HEK293 (cell line): ENCODE measurements around the gene HDAC7.

Experiments used
- CTCF ChIA-PET: fragments of 350-600 bp; formaldehyde crosslinking; extraction: SDS; loops from one replicate; lab custom pipeline; 2021; ENCODE audit warnings: antibody characterized with exemption; lab: Yijun Ruan, JAX
- POLR2A ChIA-PET: fragments of 300-600 bp; formaldehyde crosslinking; extraction: SDS; loops from one replicate; lab custom pipeline; 2020; ENCODE audit warnings: antibody characterized with exemption, inconsistent platforms; lab: Yijun Ruan, JAX
- H3K27ac ChIP-seq: fragments of 200-500 bp; sonication (Bioruptor generic); 2 replicates; pipeline ENCODE4 v1.5.1; 2014; ENCODE audit warnings: low read depth, low read length, control low read depth, inconsistent platforms; ENCODE audit errors: extremely low read depth
- H3K36me3 ChIP-seq, 2 experiments: fragments of 200-500 bp in 1 of 2; sonication (Bioruptor generic) in 1 of 2; 1 replicate in 1 of 2; 2 replicates in 1 of 2; pipeline ENCODE4 v1.5.1; 2014 to 2017; ENCODE audit warnings: inconsistent platforms in 2 of 2, low read length in 2 of 2; ENCODE audit not compliant: control insufficient read depth in 2 of 2, insufficient read depth in 1 of 2
- H3K4me1 ChIP-seq: fragments of 200-500 bp; sonication (Bioruptor generic); 2 replicates; pipeline ENCODE4 v1.5.1; 2014; ENCODE audit warnings: mild to moderate bottlenecking, low read length, inconsistent platforms; ENCODE audit not compliant: control insufficient read depth, insufficient read depth
- H3K4me3 ChIP-seq: 2 replicates; pipeline ENCODE4 v1.5.1; 2011; ENCODE audit warnings: low read depth, mild to moderate bottlenecking, control low read depth, low read length, moderate library complexity
- H3K9me3 ChIP-seq: fragments of 200-500 bp; sonication (Bioruptor generic); 2 replicates; pipeline ENCODE4 v1.5.1; 2014; ENCODE audit warnings: low read depth, low read length, inconsistent platforms; ENCODE audit not compliant: control insufficient read depth, insufficient read depth
- FEZF1 ChIP-seq: fragments of 450-650 bp; formaldehyde crosslinking; IDR thresholded peaks from 2 replicates; pipeline ENCODE4 v1.5.1; 2016; ENCODE audit warnings: missing biosample characterization, missing genetic modification characterization
- TCF7L2 ChIP-seq: IDR thresholded peaks from 2 replicates; pipeline ENCODE4 v1.6.1; 2011; ENCODE audit warnings: low read depth, mild to moderate bottlenecking, inconsistent platforms, low read length, moderate library complexity, borderline replicate concordance
- YY2 ChIP-seq: fragments of 450-650 bp; formaldehyde crosslinking; IDR thresholded peaks from 2 replicates; pipeline ENCODE4 v1.5.1; 2016; ENCODE audit warnings: missing biosample characterization, missing genetic modification characterization
- ZBTB20 ChIP-seq: fragments of 450-650 bp; formaldehyde crosslinking; IDR thresholded peaks from 2 replicates; pipeline ENCODE4 v1.5.1; 2016; ENCODE audit warnings: missing biosample characterization, missing genetic modification characterization
- ZBTB8A ChIP-seq: fragments of 450-650 bp; formaldehyde crosslinking; IDR thresholded peaks from 2 replicates; pipeline ENCODE4 v1.5.1; 2016; ENCODE audit warnings: missing biosample characterization, missing genetic modification characterization
- ZFP37 ChIP-seq: fragments of 450-650 bp; formaldehyde crosslinking; IDR thresholded peaks from 2 replicates; pipeline ENCODE4 v1.5.1; 2016; ENCODE audit warnings: missing biosample characterization, missing genetic modification characterization
- ZIC2 ChIP-seq: fragments of 450-650 bp; formaldehyde crosslinking; IDR thresholded peaks from 2 replicates; pipeline ENCODE4 v1.5.1; 2016; ENCODE audit warnings: missing biosample characterization, missing genetic modification characterization
- ZNF138 ChIP-seq: fragments of 450-650 bp; formaldehyde crosslinking; IDR thresholded peaks from 2 replicates; pipeline ENCODE4 v1.5.1; 2016; ENCODE audit warnings: missing biosample characterization, missing genetic modification characterization, borderline replicate concordance
- ZNF157 ChIP-seq: fragments of 450-650 bp; formaldehyde crosslinking; IDR thresholded peaks from 2 replicates; pipeline ENCODE4 v1.5.1; 2016; ENCODE audit warnings: missing biosample characterization, missing genetic modification characterization
- ZNF184 ChIP-seq: fragments of 450-650 bp; IDR thresholded peaks from 2 replicates; pipeline ENCODE4 v1.5.1; 2018; ENCODE audit warnings: missing biosample characterization, mild to moderate bottlenecking, missing genetic modification characterization
- ZNF335 ChIP-seq: fragments of 450-650 bp; formaldehyde crosslinking; conservative IDR thresholded peaks from 2 replicates; pipeline ENCODE4 v1.5.1; 2016; ENCODE audit warnings: missing biosample characterization, missing genetic modification characterization
- ZNF341 ChIP-seq: fragments of 450-650 bp; formaldehyde crosslinking; IDR thresholded peaks from 2 replicates; pipeline ENCODE4; 2016; ENCODE audit warnings: low read depth, missing biosample characterization, missing genetic modification characterization
- ZNF394 ChIP-seq: fragments of 450-650 bp; formaldehyde crosslinking; IDR thresholded peaks from 2 replicates; pipeline ENCODE4 v1.5.1; 2016; ENCODE audit warnings: missing biosample characterization, missing genetic modification characterization, mild to moderate bottlenecking, moderate library complexity, borderline replicate concordance
- ZNF529 ChIP-seq: fragments of 450-650 bp; formaldehyde crosslinking; IDR thresholded peaks from 2 replicates; pipeline ENCODE4 v1.5.1; 2017; ENCODE audit warnings: missing genetic modification characterization, missing biosample characterization; ENCODE audit not compliant: insufficient replicate concordance
- ZNF600 ChIP-seq: fragments of 450-650 bp; formaldehyde crosslinking; IDR thresholded peaks from 2 replicates; pipeline ENCODE4 v1.5.1; 2016; ENCODE audit warnings: missing biosample characterization, missing genetic modification characterization
- ZNF621 ChIP-seq: fragments of 450-650 bp; formaldehyde crosslinking; IDR thresholded peaks from 2 replicates; pipeline ENCODE4 v1.5.1; 2017; ENCODE audit warnings: missing biosample characterization, missing genetic modification characterization
- ZNF654 ChIP-seq: fragments of 450-650 bp; formaldehyde crosslinking; IDR thresholded peaks from 2 replicates; pipeline ENCODE4 v1.5.1; 2016; ENCODE audit warnings: low read depth, missing biosample characterization, missing genetic modification characterization
- ZNF664 ChIP-seq: fragments of 450-650 bp; formaldehyde crosslinking; IDR thresholded peaks from 2 replicates; pipeline ENCODE4 v1.5.1; 2016; ENCODE audit warnings: missing biosample characterization, missing genetic modification characterization
- ZNF792 ChIP-seq: fragments of 450-650 bp; formaldehyde crosslinking; IDR thresholded peaks from 2 replicates; pipeline ENCODE4 v1.5.1; 2016; ENCODE audit warnings: missing biosample characterization, missing genetic modification characterization
- ZSCAN16 ChIP-seq: fragments of 450-650 bp; formaldehyde crosslinking; IDR thresholded peaks from 2 replicates; pipeline ENCODE4 v1.5.1; 2016; ENCODE audit warnings: missing biosample characterization, missing genetic modification characterization
- TF ChIP-seq, protein P1 (sequence below): fragments of 450-650 bp; formaldehyde crosslinking; IDR thresholded peaks from 2 replicates; pipeline ENCODE4 v1.5.1; 2016; ENCODE audit warnings: missing biosample characterization, missing genetic modification characterization
- TF ChIP-seq, protein P2 (sequence below): fragments of 450-650 bp; formaldehyde crosslinking; IDR thresholded peaks from 2 replicates; pipeline ENCODE4; 2016; ENCODE audit warnings: missing biosample characterization, missing genetic modification characterization
- TF ChIP-seq, protein P3 (sequence below): fragments of 450-650 bp; formaldehyde crosslinking; IDR thresholded peaks from 2 replicates; pipeline ENCODE4 v1.5.1; 2016; ENCODE audit warnings: missing biosample characterization, missing genetic modification characterization

Gene HDAC7

DNA sequence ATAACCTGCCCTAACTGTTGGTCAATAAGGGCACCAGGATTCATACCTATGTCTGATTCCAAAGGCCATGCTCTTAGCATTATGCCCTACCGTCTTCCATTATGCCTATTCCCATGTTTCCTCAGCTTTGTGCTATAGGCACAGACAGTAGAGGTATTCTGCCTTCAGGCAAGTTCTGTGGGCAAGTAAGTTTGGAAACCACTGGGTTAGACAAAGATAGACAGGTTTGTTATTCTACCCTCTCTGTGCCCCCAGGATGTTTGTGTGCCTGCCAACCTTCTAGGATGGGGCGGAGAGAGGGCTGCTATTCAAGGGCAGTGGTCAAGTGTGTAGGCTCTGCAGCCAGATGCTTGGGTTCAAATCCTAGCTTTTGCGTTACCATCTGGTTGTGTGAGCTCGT, 65.6 kb downstream of the HDAC7 start (continued):
- no peak for TF ChIP-seq TCF7L2
- TF ChIP-seq ZIC2 (tag by site-specific recombination), result no peak
- TF ChIP-seq ZBTB8A, result no peak
- TF ChIP-seq ZNF335, result no peak
- TF ChIP-seq, all 188 proteins: peak for 0

DNA sequence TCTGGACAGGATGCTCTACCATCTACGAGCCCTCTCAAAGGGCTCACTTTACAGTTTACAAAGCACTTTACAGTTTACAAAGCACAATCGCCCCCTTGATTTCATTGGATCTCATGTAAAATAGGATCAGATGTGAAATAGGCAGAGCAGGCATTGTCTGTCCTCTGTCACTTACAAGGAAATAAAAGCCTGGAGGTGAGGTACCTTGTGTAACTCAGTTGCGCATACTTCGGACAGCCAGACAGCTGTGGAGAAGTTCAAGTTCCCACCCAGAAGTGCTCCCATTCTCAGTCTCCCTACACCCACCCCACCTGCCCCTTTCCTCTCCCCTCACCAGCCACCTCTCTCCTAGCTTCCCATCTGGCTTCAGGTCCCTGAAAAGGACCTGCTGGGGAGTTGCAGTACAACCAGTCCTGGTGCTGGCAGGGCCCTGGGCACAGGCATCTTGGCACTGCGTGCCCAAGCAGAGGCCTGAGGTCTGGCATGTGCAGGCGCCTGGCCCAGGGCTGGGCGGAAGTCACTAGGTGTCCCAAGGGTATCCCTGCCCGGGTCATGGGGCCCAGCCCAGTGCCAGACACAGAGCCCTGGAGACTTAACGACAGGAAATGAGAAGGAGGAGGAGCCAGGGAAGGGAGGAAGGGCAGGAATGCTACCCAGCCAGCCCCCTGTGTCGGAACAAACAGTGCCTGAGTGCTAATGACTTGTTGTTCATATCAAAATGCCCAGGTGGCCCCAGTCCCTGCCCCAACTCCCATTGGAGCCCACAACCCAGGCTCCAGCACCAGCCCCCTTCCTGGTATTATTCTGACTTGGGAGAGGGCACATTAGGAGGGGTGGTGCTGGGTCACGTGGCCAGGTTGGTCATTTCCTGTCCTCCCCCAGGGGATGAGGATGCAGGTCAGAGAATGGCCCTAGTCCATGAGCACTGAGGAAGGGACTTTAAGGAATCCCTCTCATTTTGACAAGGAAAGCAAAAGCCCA, 66.4 kb downstream of the HDAC7 start:
- Histone ChIP-seq H3K4me3 (no peak overlapping the region), H3K4me1 (peaks cover 4% of the 10 kb centered on the region; the same call in 1 of the 2 replicates), H3K36me3 (no peaks in the 10 kb centered on the region), H3K9me3 (no peaks in the 10 kb centered on the region), H3K27ac (no peak overlapping the region; the same call in 1 of the 2 replicates)
- ChIA-PET CTCF (interaction anchor here (1.0 to 14.1 kb wide), 6 partner anchors 11 to 84 kb away, joined by 3 to 241 read pairs (median 11); no protein-coding TSS in a partner anchor), POLR2A (interaction anchor here (0.6 to 0.9 kb wide), 2 partner anchors 85 to 1756 kb away, joined by 3 read pairs; no protein-coding TSS in a partner anchor)
- TF ChIP-seq, protein P1, sequence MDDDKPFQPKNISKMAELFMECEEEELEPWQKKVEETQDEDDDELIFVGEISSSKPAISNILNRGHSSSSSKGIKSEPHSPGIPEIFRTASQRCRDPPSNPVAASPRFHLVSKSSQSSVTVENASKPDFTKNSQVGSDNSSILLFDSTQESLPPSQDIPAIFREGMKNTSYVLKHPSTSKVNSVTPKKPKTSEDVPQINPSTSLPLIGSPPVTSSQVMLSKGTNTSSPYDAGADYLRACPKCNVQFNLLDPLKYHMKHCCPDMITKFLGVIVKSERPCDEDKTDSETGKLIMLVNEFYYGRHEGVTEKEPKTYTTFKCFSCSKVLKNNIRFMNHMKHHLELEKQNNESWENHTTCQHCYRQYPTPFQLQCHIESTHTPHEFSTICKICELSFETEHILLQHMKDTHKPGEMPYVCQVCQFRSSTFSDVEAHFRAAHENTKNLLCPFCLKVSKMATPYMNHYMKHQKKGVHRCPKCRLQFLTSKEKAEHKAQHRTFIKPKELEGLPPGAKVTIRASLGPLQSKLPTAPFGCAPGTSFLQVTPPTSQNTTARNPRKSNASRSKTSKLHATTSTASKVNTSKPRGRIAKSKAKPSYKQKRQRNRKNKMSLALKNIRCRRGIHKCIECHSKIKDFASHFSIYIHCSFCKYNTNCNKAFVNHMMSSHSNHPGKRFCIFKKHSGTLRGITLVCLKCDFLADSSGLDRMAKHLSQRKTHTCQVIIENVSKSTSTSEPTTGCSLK (tag by site-specific recombination), result no peak
- TF ChIP-seq ZNF600 (tag by site-specific recombination), result peak; percentile 70
- TF ChIP-seq ZBTB20 (tag by site-specific recombination), result peak; percentile 66
- no peak for TF ChIP-seq YY2 (tag by site-specific recombination)
- TF ChIP-seq ZNF157, result no peak
- TF ChIP-seq ZNF792 (tag by site-specific recombination), result no peak
- 0 out of 2 replicates have a peak, but pooled peaks have one; percentile 13 for TF ChIP-seq FEZF1 (tag by site-specific recombination)
- 0 out of 2 replicates have a peak, but pooled peaks have one; percentile 30 for TF ChIP-seq ZNF341 (tag by site-specific recombination)
- peak; percentile 80; the same call in 1 of the 2 replicates for TF ChIP-seq ZSCAN16 (tag by site-specific recombination)

DNA sequence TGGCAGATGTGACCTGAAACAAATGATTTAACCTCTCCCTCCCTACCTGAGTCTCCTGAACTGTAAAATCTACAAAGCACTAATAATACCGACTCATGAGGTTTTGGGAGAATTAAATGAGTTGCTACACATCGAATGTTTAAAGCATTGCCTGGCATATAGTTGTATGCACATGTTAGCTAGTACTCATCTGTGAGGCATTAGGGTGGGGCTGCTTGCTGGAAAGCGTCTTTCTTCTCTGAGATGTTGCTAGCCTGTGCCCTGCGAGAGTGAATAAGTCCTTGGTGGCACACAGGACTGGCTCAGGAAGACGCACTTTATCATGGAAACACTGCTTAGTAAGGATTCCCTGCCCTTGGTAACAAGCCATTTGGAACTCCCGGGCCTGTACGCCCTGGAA, 67.2 kb downstream of the HDAC7 start:
- TF ChIP-seq ZNF664 (tag by site-specific recombination), result 0 out of 2 replicates have a peak, but pooled peaks have one; percentile 25
- no peak for TF ChIP-seq ZNF394 (tag by site-specific recombination)
- no peak for TF ChIP-seq ZNF654 (tag by site-specific recombination)
- Histone ChIP-seq H3K9me3 (no peaks in the 10 kb centered on the region), H3K27ac (no peak overlapping the region), H3K4me3 (no peak overlapping the region), H3K36me3 (no peaks in the 10 kb centered on the region), H3K4me1 (peaks cover 4% of the 10 kb centered on the region; the same call in 1 of the 2 replicates)
- ChIA-PET POLR2A (no interaction called here), CTCF (interaction anchor here (0.7 to 14.1 kb wide), 4 partner anchors 11 to 39 kb away, joined by 3 to 241 read pairs (median 56); no protein-coding TSS in a partner anchor)

DNA sequence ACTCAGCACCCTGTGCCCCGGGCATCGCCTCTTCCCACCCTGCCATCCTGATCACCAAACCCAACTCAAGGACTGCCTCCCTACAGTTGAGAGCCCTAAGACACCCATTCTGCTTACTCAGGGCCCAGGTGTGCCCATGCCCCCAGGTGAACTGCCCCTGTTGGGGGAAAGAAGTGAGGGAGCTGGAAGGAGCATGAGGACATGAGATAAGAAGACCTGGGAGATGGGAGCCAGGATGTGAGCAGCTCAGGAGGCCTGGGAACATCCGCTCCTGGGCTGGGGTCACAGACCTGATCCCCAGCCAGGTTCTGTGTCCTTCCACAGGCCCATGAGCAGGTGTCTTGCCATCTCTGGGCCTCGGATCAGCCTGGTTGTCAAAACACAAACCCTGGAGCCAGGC, 67.6 kb downstream of the HDAC7 start:
- ChIA-PET POLR2A (no interaction called here), CTCF (interaction anchor here (0.7 to 14.1 kb wide), 4 partner anchors 10 to 38 kb away, joined by 3 to 241 read pairs (median 56); no protein-coding TSS in a partner anchor)
- no peaks in the 10 kb centered on the region for H3K9me3 ChIP-seq
- no peaks in the 10 kb centered on the region for H3K36me3 ChIP-seq
- no peak overlapping the region for H3K27ac ChIP-seq
- H3K4me3 ChIP-seq, result no peak overlapping the region
- peaks cover 4% of the 10 kb centered on the region; the same call in 1 of the 2 replicates for H3K4me1 ChIP-seq
- TF ChIP-seq, protein P2, sequence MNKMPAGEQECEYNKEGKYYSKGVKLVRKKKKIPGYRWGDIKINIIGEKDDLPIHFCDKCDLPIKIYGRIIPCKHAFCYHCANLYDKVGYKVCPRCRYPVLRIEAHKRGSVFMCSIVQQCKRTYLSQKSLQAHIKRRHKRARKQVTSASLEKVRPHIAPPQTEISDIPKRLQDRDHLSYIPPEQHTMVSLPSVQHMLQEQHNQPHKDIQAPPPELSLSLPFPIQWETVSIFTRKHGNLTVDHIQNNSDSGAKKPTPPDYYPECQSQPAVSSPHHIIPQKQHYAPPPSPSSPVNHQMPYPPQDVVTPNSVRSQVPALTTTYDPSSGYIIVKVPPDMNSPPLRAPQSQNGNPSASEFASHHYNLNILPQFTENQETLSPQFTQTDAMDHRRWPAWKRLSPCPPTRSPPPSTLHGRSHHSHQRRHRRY (tag by site-specific recombination), result no peak
- TF ChIP-seq ZFP37 (tag by site-specific recombination) (no peak), ZNF184 (tag by site-specific recombination) (no peak), ZBTB8A (no peak), ZNF138 (tag by site-specific recombination) (no peak), ZNF529 (no peak), ZNF621 (tag by site-specific recombination) (no peak)
- TF ChIP-seq, protein P3, sequence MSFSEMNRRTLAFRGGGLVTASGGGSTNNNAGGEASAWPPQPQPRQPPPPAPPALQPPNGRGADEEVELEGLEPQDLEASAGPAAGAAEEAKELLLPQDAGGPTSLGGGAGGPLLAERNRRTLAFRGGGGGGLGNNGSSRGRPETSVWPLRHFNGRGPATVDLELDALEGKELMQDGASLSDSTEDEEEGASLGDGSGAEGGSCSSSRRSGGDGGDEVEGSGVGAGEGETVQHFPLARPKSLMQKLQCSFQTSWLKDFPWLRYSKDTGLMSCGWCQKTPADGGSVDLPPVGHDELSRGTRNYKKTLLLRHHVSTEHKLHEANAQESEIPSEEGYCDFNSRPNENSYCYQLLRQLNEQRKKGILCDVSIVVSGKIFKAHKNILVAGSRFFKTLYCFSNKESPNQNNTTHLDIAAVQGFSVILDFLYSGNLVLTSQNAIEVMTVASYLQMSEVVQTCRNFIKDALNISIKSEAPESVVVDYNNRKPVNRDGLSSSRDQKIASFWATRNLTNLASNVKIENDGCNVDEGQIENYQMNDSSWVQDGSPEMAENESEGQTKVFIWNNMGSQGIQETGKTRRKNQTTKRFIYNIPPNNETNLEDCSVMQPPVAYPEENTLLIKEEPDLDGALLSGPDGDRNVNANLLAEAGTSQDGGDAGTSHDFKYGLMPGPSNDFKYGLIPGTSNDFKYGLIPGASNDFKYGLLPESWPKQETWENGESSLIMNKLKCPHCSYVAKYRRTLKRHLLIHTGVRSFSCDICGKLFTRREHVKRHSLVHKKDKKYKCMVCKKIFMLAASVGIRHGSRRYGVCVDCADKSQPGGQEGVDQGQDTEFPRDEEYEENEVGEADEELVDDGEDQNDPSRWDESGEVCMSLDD (tag by site-specific recombination), result no peak
